Esophagus squamous epithelium (tissue), 5 donors: Measurements from ENCODE around the gene TRAT1. TPM values are rescaled to one million over a fixed set of nuclear protein-coding genes. Genes with fewer than 3 reads are reported as not detected.

Experiments
- DNase-seq: peaks from one replicate; lab custom pipeline; 2025; lab: John Stamatoyannopoulos, UW
- H3K27ac ChIP-seq, 4 donors: fragments of 200-600 bp; sonication (generic); one replicate each; pipeline ENCODE4 v1.5.1; 2016 to 2019; ENCODE audit warnings: mild to moderate bottlenecking in 1 of 4
- H3K27me3 ChIP-seq, 4 donors: fragments of 200-600 bp; sonication (generic); 1 replicate in 3 of 4; 2 replicates in 1 of 4; pipeline versions ENCODE4 v1.5.1 to v1.6.0; 2017 to 2021; ENCODE audit warnings: antibody characterized with exemption in 1 of 4
- H3K36me3 ChIP-seq, 3 donors: fragments of 200-600 bp; sonication (generic); one replicate each; pipeline ENCODE4 v1.5.1; 2016 to 2019
- H3K4me1 ChIP-seq, 3 donors: fragments of 200-600 bp; sonication (generic); one replicate each; pipeline ENCODE4 v1.5.1; 2017 to 2019
- H3K4me3 ChIP-seq, 4 donors: fragments of 200-600 bp; sonication (generic); 1 replicate in 3 of 4; 2 replicates in 1 of 4; pipeline ENCODE4 v1.5.1; 2016 to 2019; ENCODE audit warnings: mild to moderate bottlenecking in 2 of 4, moderate library complexity in 1 of 4
- H3K9me3 ChIP-seq, 3 donors: fragments of 200-600 bp; sonication (generic); one replicate each; pipeline ENCODE4 v1.5.1; 2016 to 2019
- POLR2A ChIP-seq, 4 donors: fragments of 450-650 bp; IDR thresholded peaks; one replicate each; pipeline ENCODE4 v1.6.1; 2017; ENCODE audit warnings: antibody characterized with exemption in 4 of 4, mild to moderate bottlenecking in 4 of 4, moderate library complexity in 3 of 4
- WGBS, 2 donors: methylation state at CpG; one replicate each; pipeline ENCODE4 v1.1.5; 2018; 5-methylcytosine and 5-hydroxymethylcytosine counted together
- intact Hi-C: fragments of 100-400 bp; cut with DNase I; formaldehyde crosslinking; loops from one replicate; pipeline ENCODE4 v1.15.0; 2022
- total RNA-seq, 4 donors: library from RNA; depleted of rRNA; stranded (reverse); fragments of >200 nt; gene quantifications; one replicate each; pipeline ENCODE4 v1.1.0, GENCODE V29; 2016
- TF ChIP-seq, protein P1 (sequence below), 6 experiments: fragments of 450-650 bp in 4 of 6; fragments of 200-600 bp in 2 of 6; sonication (generic) in 2 of 6; IDR thresholded peaks; one replicate each; pipeline ENCODE4 v1.5.1; 2016 to 2019; ENCODE audit warnings: antibody characterized with exemption in 6 of 6, mild to moderate bottlenecking in 4 of 6, moderate library complexity in 4 of 6
- donor health status: DM: yes; HTN: yes; CAD: no.

TRAT1 gene
- total RNA-seq, 4 donors from 2014 or later = 0.53 to 2.3 (median 0.83) TPM

DNA sequence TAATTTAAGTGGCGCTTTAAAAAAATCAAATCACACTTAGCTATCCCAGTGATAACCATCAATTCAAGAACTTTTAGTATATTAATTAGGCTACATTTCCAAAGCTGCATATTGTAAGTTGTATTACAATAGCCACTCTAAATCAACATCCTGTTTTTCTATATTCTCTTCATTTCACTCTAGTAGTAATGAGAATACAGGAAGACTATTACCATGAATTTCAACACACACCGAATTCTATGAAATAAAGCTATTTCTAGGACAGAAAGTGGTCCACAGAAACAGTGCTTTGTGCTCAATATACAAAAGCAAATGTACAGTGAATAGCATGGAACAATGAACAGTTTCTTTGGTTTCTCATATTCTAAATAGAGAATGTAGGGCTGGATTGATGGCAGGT is 24.6 kb downstream of the TRAT1 start:
- Histone ChIP-seq H3K27me3 (no peaks in the 10 kb centered on the region), H3K4me3 (no peak overlapping the region), H3K9me3 (no peaks in the 10 kb centered on the region), H3K4me1 (no peaks in the 10 kb centered on the region), H3K36me3 (no peaks in the 10 kb centered on the region), H3K27ac (no peak overlapping the region)
- TF ChIP-seq POLR2A (IDR thresholded peaks at IDR 0.05) = no peak
- TF ChIP-seq, protein P1, sequence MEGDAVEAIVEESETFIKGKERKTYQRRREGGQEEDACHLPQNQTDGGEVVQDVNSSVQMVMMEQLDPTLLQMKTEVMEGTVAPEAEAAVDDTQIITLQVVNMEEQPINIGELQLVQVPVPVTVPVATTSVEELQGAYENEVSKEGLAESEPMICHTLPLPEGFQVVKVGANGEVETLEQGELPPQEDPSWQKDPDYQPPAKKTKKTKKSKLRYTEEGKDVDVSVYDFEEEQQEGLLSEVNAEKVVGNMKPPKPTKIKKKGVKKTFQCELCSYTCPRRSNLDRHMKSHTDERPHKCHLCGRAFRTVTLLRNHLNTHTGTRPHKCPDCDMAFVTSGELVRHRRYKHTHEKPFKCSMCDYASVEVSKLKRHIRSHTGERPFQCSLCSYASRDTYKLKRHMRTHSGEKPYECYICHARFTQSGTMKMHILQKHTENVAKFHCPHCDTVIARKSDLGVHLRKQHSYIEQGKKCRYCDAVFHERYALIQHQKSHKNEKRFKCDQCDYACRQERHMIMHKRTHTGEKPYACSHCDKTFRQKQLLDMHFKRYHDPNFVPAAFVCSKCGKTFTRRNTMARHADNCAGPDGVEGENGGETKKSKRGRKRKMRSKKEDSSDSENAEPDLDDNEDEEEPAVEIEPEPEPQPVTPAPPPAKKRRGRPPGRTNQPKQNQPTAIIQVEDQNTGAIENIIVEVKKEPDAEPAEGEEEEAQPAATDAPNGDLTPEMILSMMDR (IDR thresholded peaks at IDR 0.05) = no peak
- intact Hi-C loops = no loop called here
- DNase-seq = no peak
- 68 to 75% methylated on average over 2 of the region's 2 CpGs for WGBS, 2 donors

DNA sequence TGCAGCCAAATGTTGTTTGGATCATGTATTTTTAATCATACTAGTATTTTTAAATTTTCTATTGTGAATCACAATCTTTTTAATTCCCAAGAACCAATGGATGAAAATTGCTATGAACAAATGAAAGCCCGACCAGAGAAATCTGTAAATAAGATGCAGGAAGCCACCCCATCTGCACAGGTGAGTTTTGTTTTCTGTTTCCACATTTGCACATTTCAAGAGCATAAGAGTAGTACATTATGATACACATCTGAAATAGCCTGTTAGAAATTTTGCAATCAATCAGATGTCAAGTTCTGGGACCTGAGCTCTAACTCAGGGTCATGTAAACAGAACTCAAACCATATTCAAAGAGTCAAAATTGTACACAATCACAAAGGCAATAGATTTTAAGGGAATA is 26.5 kb downstream of the TRAT1 start:
- Histone ChIP-seq H3K9me3 (no peaks in the 10 kb centered on the region), H3K4me1 (no peaks in the 10 kb centered on the region), H3K27ac (no peak overlapping the region), H3K4me3 (no peak overlapping the region), H3K36me3 (no peaks in the 10 kb centered on the region), H3K27me3 (no peaks in the 10 kb centered on the region)
- intact Hi-C loops = no loop called here
- 59 to 75% methylated on average over 1 of the region's 1 CpG for WGBS, 2 donors
- no peak for DNase-seq
- TF ChIP-seq, protein P1 (IDR thresholded peaks at IDR 0.05) = no peak
- no peak for TF ChIP-seq POLR2A (IDR thresholded peaks at IDR 0.05)

DNA sequence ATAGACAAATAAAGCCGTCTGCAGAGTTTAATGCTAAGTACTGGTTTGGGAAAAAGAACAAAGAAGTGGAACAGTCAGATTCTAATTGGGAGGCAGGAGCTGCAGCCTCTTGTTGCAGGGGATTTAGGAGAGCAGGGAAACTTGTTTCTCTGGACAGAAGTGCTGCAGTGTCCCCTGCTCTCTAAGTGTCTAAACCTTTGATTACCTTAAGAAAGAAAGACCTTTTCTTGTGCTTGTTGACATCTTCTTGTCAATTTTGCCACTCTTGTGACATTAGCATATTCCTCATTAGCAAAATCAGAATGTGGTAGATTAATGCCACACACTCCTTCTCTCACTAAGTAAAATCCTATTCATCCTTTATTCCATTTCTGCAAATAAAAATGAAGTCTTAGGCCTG is 38.8 kb downstream of the TRAT1 start:
- no peaks in the 10 kb centered on the region for H3K4me1 ChIP-seq
- DNase-seq = no peak
- no peaks in the 10 kb centered on the region for H3K27me3 ChIP-seq
- H3K27ac ChIP-seq = no peak overlapping the region
- H3K4me3 ChIP-seq = no peak overlapping the region
- no peaks in the 10 kb centered on the region for H3K9me3 ChIP-seq
- no peaks in the 10 kb centered on the region for H3K36me3 ChIP-seq
- intact Hi-C loops = no loop called here
- TF ChIP-seq, protein P1 (IDR thresholded peaks at IDR 0.05) = no peak
- no peak for TF ChIP-seq POLR2A (IDR thresholded peaks at IDR 0.05)
- WGBS, 2 donors = 21 to 22% methylated on average over 1 of the region's 1 CpG

DNA sequence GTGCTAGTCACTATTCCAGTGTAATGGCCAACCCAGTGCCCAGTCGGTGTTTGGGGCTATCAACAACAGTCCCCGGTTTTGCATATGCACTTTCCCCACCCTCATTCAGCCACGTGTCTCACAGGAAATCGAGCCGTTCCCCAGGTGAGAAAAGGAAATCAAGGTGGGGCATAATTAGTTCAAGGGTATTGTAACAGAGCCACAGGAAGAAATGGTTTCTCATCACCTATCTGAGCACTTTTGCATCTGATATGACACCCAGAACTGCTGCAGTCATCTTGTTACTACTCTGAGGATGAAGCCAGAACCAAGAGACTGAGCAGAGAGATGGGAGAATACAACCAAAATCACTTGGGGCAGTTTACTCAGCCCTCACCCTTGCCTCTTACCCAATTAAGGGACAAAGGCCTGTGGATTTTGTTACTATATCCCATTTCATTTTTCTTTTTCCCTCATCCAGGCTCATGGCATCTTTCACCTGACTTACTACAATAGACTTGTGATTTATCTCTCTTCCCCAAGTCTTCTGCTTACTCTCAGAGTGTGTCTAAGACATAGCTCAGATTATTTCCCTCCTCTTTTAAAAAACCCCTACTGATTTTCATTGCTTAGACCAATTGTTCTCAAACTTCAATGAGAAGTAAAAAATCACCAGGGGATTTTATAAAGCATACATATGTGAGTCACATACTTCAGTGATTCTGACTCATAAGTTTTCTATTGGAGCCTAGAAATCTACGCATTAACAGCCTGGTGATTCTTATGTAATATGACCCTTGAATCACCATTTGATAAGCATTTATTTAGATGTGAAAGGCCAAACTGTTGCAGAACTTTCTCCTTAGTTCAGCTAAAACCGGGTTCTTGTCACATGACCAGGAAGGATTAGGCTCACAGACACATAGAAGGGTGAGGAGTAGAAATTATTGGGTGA is 40.5 kb downstream of the TRAT1 start:
- TF ChIP-seq, protein P1 (IDR thresholded peaks at IDR 0.05) = no peak
- no peak for TF ChIP-seq POLR2A (IDR thresholded peaks at IDR 0.05)
- no peak overlapping the region for H3K27ac ChIP-seq
- H3K4me3 ChIP-seq = no peak overlapping the region
- H3K4me1 ChIP-seq = no peaks in the 10 kb centered on the region
- intact Hi-C loops = no loop called here
- no peak for DNase-seq
- no peaks in the 10 kb centered on the region for H3K27me3 ChIP-seq
- WGBS, 2 donors = 35 to 38% methylated on average over 7 of the region's 7 CpGs
- no peaks in the 10 kb centered on the region for H3K36me3 ChIP-seq
- no peaks in the 10 kb centered on the region for H3K9me3 ChIP-seq

DNA sequence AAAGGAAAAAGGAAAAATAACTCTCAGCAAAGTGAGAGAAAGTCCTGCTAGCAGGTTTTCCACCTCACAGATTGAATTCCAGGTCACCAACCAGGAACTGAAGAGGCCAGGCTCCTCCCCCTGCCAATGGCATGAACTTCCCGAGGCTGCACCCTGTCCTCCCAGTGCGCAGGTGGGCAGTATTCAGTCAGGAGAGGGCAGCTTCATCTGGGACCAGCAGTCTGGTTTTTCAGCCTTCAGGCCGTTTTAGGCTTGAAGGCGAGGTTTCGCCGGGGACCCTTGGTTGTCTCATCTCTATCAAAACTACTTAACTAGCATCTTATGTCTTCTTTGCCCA is 41.2 kb downstream of the TRAT1 start:
- Histone ChIP-seq H3K27me3 (no peaks in the 10 kb centered on the region), H3K36me3 (no peaks in the 10 kb centered on the region), H3K4me3 (no peak overlapping the region), H3K4me1 (no peaks in the 10 kb centered on the region), H3K27ac (no peak overlapping the region), H3K9me3 (no peaks in the 10 kb centered on the region)
- TF ChIP-seq, protein P1 (IDR thresholded peaks at IDR 0.05) = no peak
- no peak for TF ChIP-seq POLR2A (IDR thresholded peaks at IDR 0.05)
- no peak for DNase-seq
- intact Hi-C loops = no loop called here
- 89 to 94% methylated on average over 6 of the region's 6 CpGs for WGBS, 2 donors
